SK-N-MC (cell line): ENCODE measurements around the gene TERT.

Experiments
- EZH2 ChIP-seq: fragments of 200-600 bp; sonication (generic); IDR thresholded peaks from one replicate; pipeline ENCODE4 v1.6.1; 2017; ENCODE audit warnings: antibody characterized with exemption
- FOXP2 ChIP-seq: optimal IDR thresholded peaks from 2 replicates; pipeline ENCODE3; 2011; ENCODE audit warnings: mild to moderate bottlenecking, moderate library complexity; ENCODE audit not compliant: insufficient read depth; ENCODE audit errors: extremely low read length, control extremely low read depth
- POLR2AphosphoS5 ChIP-seq: IDR thresholded peaks from 2 replicates; pipeline ENCODE4 v1.6.1; 2012; ENCODE audit warnings: mild to moderate bottlenecking, low read depth, low read length, borderline replicate concordance

DNA sequence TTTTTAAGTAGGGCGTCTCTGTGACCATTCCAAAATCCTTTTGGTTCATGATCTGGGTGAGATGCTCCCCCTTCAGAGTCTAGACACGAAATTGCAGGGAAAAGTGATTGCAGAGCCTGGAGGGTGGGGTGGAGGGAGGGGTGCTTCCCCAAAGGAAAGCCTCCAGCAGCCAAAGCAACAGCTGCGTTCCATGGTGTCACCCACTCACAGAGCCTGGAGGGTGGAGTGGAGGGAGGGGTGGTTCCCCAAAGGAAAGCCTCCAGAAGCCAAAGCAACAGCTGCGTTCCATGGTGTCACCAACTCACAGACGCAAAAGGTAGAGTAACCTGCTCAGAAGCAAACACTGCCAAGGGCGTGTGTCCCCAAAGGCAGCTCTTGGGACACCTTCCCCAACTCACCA is 47.1 kb downstream of the TERT start:
- no peak for TF ChIP-seq POLR2AphosphoS5
- no peak for TF ChIP-seq EZH2
- TF ChIP-seq FOXP2, result no peak
